Retina (tissue), 1 donor: ENCODE results near the gene IRF5.
"Not testable (repeated sequence)": the region's sequence is repeated elsewhere in the genome, so short reads cannot be mapped to it uniquely, and the experiment has no call there.

ENCODE experiments used
- DNase-seq: peaks from one replicate; pipeline ENCODE4 v3.0.0-alpha.2; 2016

The IRF5 gene

GRCh38 chr7:128968624-128969023 is 30.9 kb downstream of the IRF5 start:
- DNase-seq = no peak

GRCh38 chr7:128974241-128974934 is 36.7 kb downstream of the IRF5 start:
- DNase-seq = no peak

- DNase-seq = no peak
Observed at GRCh38 chr7:128982105-128982504, 44.4 kb downstream of the IRF5 start.

- DNase-seq = no peak
Observed at GRCh38 chr7:128985660-128986059, 47.9 kb downstream of the IRF5 start.

GRCh38 chr7:128986609-128987008 is 48.9 kb downstream of the IRF5 start:
- DNase-seq = no peak

- DNase-seq = no peak
Observed at GRCh38 chr7:128988372-128988771, 50.6 kb downstream of the IRF5 start.

- no peak for DNase-seq
Observed at GRCh38 chr7:128989961-128990360, 52.2 kb downstream of the IRF5 start.

- no peak for DNase-seq
Observed at GRCh38 chr7:128993419-128993818, 55.7 kb downstream of the IRF5 start.

- not testable (repeated sequence) for DNase-seq
Observed at GRCh38 chr7:128994560-128994959, 56.8 kb downstream of the IRF5 start.

GRCh38 chr7:128997181-128997580 is 59.5 kb downstream of the IRF5 start:
- DNase-seq = no peak
